ENCODE results near the gene PRH1.

The PRH1 gene

DNA sequence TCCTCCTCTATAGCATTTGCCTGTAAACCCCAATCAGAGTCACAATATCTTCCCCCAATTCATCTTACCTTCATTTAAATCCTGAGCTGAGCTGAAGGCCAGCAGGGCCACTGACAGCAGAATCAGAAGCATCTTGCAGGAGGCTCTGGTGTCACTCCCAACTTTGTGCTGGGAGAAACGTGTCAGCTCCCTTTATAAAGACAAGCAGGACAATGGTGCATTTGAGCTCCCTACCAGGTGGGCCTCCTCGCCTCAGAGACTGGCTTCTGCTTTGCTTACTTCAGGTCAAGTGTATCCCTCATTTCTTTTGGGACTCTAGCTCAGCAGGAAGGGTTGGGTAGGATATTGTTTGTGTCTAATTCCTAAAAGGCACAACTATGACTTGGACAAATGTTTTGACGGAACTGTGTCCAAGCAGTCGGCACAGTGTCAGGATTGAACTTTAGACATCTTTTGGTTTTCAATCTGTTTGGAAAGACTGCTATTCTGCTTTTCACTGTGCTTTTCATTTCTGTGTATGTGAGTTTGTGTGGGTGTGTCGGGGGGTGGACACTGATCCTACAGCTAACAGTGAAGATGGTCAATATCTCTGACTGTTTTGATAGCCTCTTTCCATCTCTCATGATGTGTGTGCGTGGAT is at the start of gene PRH1:
TSS of gene PRH1 (minus strand) at position 170 of the 640 bp plus-strand sequence. CDS start at position 132, 38 bp downstream.
- no peak for DNase-seq (ENCODE audit: low spot score)

DNA sequence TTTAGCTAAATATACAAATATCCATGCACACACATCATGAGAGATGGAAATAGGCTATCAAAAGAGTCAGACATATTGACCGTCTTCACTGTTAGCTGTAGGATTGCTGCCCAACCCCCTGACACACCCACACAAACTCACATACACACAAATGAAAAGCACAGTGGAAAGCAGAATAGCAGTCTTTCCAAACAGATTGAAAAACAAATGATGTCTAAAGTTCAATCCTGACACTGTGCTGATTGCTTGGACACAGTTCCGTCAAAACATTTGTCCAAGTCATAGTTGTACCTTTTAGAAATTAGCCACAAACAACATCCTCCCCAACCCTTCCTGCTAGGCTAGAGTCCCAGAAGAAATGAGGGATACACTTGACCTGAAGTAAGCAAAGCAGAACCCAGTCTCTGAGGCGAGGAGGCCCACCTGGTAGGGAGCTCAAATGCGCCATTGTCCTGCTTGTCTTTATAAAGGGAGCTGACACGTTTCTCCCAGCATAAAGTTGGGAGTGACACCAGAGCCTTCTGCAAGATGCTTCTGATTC is 44.8 kb upstream of the PRH1 start, which contains the start of gene PRH2:
TSS of gene PRH2 (plus strand) at position 491 of the 541 bp plus-strand sequence. CDS start at position 529, 38 bp downstream.
- no peak for DNase-seq (ENCODE audit: low spot score)

DNA sequence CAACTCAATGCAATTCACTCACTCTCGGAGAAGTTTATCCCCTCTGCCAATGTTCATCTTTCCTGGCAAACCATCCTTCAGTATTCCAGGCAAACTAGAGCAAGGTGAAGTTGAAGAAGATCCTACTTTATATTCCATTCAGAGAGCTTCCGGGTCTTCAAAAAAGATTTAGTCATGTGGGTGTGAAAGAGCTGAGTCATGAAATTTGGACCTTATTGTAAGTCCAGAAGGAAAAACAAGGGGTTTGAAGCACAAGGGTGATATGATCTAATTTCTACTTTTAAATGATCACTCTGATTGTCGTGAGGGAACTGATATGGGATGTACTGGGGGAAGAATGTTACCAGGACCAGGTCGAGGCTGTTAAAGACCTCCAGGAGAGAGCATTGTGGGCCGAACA is 42.2 kb upstream of the PRH1 start:
- DNase-seq (ENCODE audit: low spot score): no peak

DNA sequence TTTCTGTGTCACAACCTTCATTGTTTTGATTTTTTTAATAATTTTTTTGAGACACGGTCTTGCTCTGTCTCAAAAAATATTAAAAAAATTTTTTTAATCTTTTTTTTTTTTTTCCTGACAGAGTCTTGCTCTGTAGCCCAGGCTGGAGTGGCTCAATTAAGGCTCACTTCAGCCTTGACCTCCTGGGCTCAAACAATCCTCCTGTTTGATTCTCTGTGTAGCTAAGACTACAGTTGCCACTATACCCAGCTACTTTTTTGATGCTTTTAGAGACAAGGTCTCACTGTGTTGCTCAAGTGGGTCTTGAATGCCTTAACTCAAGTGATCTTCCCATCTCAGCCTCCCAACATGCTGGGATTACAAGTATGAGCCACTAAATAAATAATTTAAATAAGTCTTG is 35.8 kb upstream of the PRH1 start:
- DNase-seq (ENCODE audit: low spot score): no peak

DNA sequence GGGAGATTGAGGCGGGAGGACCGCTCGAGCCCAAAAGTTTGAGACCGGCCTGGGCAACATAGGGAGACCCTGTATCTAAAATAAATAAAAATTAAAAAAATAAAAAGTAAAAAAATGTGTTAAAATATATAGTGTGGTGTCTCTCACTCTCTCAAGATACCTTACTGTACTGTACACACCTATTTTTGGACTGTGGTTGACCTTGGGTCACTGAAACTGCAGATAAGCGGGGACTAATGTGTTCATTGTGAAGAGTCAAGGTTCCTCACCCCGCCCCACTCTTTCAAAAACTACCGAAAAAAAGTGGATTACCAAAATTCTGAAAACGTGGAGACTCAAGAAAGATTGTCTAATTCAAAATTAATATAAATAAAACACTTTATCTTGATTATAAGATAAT is 26.3 kb upstream of the PRH1 start:
- no peak for DNase-seq (ENCODE audit: low spot score)

DNA sequence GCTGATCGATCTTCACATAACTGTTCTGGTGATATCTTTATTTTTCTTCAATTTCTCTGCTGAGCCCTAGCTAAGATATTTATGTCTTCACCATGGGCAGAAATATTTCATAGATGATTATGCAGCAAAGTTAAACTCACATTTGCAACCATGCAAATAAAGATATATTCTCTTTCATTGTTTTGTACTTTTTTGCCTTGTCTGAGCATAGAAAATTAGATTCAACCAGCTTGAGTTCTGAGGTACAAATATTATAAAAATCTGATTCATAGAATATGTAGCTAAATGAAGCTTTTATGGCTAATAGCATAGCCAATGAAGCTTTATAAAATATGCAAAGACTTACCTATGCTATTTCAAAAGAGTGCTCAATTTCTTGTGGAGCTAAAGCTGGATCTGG is 25.4 kb upstream of the PRH1 start, which contains the start of gene TAS2R13:
TSS of gene TAS2R13 (minus strand) at position 101 of the 400 bp plus-strand sequence. CDS start 264 bp downstream, outside the sequence.
- DNase-seq (ENCODE audit: low spot score): no peak

DNA sequence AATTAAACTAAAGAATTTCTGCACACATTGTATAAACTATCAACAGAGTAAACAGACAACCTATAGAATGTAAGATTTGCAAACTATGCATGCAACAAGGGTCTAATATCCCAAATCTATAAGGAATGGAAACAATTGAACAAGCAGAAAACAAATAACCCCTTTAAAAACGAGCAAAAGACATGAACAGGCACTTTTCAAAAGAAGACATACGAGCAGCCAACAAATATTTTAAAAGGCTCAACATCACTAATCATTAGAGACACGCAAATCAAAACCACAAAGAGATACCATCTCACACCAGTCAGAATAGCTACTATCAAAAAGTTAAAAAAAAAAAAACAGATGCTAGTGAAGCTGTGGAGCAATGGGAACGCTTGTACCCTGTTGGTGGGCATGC is 20.6 kb upstream of the PRH1 start:
- DNase-seq (ENCODE audit: low spot score): no peak

DNA sequence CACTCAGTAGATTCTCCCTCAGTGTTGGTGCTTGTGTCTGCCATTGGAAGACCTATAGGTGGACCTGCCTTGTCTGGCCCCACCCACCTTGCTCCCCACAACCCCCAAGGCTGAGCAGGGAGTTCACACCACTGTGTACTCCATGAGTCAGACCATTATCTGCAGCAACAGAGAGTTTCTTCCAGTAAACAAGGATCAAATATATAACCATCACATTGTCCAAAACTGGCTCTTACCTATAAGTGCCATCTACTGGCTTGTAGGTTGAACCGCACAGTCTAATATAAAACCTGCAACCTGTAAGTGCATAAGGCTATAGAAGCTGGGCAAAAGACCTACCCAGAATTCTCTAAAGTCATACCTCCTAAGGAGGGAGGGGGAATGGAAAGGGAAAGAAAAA is 17.4 kb upstream of the PRH1 start:
- DNase-seq (ENCODE audit: low spot score): no peak

DNA sequence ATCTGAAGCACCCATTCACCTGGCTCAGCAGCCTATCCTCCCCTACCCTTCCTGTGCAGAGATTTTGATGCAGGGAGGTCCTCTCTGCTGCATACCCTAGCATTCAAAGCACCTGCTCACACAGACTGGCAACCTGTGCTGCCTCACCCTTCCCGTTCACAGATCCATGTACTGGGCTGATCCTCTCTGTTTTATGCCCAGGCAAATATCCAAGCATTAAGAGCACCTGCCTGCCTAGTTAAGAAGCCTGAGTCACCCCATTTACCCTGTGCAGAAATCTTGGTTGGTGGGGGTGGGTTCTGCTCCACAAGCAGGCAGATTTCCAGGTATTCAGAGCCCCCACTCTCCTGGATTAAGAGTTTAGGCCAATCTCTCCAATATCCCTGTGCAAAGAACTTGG is 16.9 kb upstream of the PRH1 start:
- DNase-seq (ENCODE audit: low spot score): no peak

DNA sequence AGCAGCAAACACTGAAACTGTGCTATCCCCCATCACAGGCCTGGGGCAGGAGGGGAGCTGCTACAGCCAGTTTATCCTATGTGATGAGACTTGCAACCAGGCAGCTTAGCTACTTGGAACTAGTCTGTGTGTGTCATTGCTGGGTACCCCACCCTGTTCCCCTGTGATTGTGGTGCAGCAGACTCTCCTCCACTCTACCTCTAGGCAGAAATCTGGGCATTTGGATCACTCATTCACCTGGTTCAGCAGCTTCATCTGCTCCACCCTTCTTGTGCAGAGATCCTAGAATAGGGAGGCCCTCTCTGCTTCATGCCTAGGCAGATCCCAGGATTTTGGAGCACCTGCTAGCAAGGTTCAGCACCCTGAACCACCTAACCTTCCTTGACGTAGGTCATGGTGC is 16.5 kb upstream of the PRH1 start:
- no peak for DNase-seq (ENCODE audit: low spot score)

DNA sequence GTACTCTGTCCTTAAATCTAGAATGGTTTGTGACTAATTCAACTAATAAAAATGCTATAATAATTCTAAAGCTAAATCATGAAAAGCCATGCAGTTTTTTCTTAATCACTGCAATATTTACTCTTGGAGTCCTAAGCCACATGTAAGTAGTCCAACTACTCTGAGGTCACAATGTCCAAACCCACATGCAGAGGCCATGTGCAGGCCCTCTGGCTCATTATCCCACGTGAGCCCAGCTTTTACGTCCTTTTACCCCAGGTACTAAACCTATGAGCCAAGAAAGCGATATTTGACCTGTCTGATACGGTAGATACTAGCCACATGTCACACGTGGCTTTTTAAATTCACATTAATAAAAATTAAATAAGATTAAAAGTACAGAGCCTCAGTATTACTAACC is 12.8 kb upstream of the PRH1 start:
- DNase-seq (ENCODE audit: low spot score): no peak

DNA sequence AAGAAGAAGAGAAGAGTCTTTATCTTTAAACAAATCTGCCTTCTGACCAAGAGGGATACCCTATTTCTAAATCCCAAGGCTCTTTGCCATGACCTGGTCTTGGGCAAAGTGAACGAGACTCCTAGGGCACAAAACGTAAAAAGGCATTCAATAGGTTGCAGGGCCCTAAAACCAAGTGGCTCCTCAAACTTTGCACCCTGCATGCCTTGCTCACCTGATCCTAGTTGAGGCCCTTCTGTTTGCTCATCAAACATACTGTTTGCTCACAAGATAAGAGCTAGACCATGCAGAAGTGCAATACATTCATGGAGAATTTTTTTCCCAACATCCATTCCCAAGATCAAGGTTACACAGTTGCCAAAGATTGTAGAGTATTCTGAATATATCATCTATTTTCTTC is 7.9 kb upstream of the PRH1 start:
- DNase-seq (ENCODE audit: low spot score): no peak

DNA sequence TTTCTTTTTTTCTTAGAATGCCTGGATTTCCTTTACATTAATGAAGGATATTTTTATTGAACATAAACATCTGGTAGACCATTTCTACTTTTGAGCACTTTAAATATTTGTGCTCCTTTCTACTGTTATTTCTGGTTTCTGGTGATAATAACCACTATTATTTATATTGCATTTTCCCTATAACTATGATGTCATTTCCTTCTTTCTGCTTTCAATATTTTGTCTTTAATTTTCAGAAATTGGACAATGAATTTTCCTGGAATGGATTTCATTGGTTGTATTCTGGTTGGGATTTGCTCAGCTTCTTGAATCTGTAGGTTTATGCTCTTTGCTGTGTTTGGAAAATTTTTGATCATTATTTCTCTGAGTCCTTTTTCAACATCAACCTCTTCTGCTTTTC is 5.2 kb upstream of the PRH1 start:
- DNase-seq (ENCODE audit: low spot score): no peak

DNA sequence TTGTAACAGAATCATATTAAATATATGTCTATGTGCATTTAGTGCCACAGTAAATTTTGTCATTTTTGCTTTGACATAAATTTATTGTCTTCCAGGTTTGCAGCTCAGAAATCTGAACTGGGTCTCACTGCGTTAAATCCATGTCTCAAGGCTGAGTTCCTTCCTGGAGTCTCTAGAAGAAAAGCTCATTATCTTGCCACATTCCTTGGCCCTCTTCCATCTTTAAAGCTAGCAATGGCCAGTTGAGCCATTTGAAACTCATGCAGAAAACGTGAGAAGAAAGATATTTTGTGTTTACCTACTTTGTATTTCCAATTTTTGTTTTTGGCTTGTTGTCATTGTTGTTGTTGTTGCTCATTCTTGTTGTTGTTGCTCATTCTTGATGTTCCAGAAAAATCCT is 10.7 kb downstream of the PRH1 start:
- DNase-seq (ENCODE audit: low spot score): no peak

DNA sequence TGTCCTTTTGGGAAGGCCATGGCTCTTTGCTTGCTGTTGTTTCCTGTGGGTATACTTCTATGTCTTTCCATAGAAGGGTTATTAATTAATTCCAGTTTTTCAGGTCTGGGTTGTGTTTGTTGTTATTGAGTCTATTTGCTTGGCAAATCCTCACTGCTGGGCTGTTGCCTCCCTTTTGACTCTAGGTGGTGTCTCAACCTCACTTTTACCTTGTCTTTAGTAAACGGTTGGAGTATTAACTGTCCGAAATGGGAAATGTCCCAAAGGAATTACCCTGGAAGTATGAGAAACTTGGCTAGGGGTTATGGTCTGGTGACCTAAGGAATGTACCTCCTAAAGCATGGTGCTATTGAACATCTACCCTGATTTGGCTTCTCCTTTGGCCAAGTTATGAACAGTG is 16.7 kb downstream of the PRH1 start:
- no peak for DNase-seq (ENCODE audit: low spot score)

DNA sequence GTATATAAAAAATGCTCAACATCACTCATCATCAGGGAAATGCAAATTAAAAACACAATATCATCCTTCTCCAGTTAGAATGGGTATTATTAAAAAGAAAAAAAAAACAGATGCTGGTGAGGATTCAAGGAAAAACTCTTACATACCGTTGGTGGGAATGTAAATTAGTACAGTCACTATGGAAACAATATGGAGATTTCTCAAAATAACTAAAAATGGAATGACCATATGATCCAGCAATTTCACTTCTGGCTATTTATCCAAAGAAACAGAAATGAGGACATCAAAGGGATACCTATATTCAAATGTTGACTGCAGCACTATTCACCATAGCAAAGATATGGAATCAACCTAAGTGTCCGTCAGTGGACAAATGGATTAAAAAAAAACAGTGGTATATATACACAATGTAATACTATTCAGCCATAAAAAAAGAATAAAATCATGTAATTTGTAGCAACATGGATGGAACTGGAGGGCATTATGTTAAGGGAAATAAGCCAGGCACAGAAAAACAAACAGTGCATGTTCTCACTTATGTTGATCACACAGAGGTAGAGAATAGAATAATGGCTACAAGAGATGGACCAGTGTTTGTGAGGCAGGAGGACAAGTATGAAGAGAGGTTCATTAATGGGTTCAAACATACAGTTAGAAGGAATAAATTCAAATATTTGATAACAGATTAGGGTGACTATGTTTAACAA is 20.4 kb downstream of the PRH1 start:
- no peak for DNase-seq (ENCODE audit: low spot score)

DNA sequence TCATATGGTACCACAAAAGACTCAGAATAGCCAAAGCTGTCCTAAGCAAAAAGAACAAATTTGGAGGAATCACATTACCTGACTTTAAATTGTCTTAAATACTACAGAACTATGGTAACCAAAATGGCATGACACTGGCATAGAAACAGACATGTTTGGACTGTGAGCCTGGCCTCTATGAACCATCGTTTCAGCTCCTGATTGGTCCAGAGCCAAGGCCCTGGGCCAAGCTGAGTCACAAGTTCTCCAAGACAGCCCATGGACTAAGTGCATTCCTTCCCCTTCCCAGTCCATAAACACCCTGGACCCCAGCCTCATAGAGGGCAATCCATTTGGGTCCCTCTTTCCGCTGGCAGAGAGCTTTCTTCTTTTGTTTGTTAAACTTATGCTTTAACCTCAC is 22.7 kb downstream of the PRH1 start:
- DNase-seq (ENCODE audit: low spot score): no peak

DNA sequence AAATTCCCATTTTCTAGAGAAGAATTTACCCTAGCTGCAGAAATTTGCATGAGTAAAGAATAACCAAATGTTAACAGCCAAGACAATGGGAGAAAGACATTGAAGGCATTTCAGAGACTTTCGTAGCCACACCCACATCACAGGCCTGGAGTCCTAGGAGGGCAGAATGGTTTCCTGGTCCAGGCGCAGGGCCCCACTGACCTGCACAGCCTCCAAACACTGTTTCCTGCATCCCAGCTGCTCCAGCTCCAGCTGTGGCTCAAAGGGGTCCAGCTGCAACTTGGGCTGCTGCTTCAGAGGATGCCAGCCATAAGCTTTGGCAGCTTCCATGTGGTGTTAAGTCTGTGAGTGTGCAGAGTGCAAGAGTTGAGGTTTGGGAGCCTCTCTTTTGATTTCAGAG is 28.2 kb downstream of the PRH1 start:
- no peak for DNase-seq (ENCODE audit: low spot score)

DNA sequence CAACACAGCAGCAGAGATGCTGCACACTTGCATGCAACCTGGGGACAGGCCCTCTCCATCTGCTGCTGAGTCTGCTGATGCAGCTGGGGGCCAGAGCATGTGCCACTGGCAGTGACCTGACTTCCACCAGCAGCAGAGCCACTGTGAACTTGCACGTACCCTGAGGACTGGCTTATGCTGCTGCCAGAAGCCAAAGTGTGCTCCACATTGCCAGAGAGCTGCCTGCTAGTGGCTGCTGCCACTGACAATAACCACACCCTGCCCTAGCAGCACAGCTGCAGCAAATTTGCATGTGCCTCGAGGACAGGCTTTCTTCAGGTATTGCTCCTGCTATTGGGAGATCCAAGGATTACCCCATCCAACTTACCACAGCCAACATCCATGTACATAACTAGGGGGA is 30.3 kb downstream of the PRH1 start:
- DNase-seq (ENCODE audit: low spot score): no peak

DNA sequence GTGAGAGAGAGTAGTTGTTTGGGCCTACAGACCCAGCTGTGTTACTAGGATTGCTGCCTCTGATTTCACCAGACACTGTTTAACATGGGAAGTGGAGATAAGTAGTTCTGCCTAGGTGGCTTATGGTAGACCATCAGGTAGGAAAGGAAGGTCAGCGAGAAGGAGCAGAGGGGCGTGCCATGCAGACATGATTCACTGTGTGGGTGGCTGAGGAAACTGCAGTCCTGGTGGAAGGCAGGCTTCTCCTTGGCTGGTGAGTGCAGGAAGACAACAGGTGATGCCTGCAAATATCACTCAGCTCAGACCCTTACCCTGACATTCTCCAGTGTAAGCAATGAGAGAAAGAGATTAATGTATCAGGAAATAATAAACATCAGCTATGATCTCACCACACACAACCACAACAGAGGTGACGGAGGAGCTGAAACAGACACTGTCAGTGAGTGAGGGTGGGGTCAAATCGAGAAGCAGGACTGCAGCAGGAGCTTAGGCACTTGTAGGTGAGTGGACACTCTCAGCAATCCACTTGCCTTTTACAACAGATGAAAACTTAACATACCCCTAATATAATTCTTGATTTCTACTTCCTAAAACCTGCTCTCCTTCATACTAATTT is 32.7 kb downstream of the PRH1 start:
- no peak for DNase-seq (ENCODE audit: low spot score)

DNA sequence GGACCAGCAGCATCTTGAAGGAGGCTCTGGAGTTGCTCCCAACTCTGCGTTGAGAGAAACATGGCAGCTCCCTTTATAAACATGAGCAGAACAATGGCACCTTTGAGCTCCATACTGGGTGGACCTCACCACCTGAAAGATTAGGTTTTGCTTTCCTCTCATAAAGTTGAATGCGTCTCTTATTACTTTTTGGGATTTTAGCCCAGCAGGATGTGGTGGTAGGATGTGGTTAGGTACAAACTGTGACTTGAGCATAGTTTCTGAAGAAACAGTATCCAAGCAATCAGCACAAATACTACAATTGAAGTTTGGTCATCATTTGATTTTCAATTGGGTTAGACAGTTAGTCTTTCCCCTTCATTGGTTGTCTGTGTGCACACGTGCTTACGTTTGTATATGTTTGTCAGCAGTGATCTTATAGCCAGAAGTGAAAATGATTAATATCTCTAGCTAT is 34.6 kb downstream of the PRH1 start, which contains the start of gene PRR4:
TSS of gene PRR4 (minus strand) at position 51 of the 454 bp plus-strand sequence. CDS start at position 13, 38 bp downstream.
- peak; percentile 2 for DNase-seq (ENCODE audit: low spot score)

DNA sequence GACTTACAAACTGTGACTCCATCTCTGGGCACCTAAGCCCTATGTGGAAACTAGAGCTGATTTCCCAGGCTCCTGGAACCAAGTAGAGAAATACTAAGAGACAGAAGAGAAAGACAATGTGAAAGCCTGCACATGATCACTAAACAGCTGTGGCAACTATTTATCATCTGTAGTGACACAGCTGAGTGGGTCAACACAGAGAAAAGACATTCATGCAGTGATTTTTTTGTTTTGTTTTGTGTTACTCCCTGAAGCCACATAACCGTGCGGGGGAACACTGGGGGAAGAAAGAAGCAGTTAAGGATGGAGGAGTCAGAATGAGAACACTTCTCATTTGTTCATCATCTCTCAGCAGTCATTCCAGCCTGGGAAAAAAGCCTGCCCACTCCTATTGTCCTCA is 36.3 kb downstream of the PRH1 start:
- DNase-seq (ENCODE audit: low spot score): no peak

DNA sequence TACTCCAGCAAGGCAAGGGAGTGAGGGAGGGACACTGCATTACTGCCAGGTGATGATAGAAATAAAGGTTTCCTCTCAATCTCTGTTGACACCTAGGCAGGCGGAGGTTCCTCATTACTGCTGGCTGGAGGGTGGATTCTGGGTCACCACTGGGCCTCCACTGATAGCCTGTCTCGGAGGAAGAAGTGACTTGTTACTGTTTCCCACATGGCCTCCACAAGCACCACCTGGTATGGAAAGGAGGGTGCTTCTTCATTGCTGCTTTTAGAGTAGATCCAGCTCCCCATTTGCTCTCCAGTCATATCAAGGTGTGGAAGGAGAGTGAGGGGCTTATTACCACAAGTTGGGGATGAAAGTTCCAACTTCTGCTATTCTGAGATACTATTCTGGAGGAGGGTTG is 41.2 kb downstream of the PRH1 start:
- DNase-seq (ENCODE audit: low spot score): no peak

Data from CD4-positive, alpha-beta T cell treated with Interleukin-15 for 4 hours (primary cell).